Measurements from ENCODE around the gene PSMD8. TPM values are rescaled to one million over a fixed set of nuclear protein-coding genes. Genes with fewer than 3 reads are reported as not detected.

The PSMD8 gene
- total and polyA plus RNA-seq, 2 of the 8 experiments (the other 6 are each of a cell fraction or from before 2014, with no cell fraction given): 170 to 486 TPM

DNA sequence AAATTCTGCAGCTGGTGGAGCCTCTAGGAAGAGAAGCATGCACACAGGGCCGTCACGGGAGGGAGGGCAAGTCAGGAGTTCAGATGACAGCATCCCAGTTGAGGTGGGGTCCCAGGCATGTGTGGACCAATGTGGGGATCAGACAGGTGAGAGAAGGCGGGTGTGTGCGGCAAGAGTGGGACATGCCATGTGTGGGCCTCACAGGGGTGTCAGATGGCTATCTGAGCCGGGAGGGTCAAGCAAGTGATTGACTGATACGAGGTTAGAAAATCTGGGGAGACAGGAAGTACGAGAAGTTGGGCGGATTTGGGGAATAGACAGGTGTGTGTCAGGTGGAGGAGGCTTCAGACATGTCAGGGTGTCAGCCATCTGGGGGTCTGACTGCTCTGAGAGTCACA, 42.8 kb downstream of the PSMD8 start (continued):
- no peak for TF ChIP-seq CHD7 (IDR thresholded peaks at IDR 0.05; ENCODE audit: insufficient replicate concordance, low read length)
- no peak for TF ChIP-seq SP1 (IDR thresholded peaks at IDR 0.05; ENCODE audit: low read depth, low read length)

Data from H1 (cell line).